LNCaP clone FGC (cell line): ENCODE measurements around the gene EVPL.
A peak's percentile ranks its signal among the peaks of the same experiment; 100 is the strongest.
"Not testable (repeated sequence)": the region's sequence is repeated elsewhere in the genome, so short reads cannot be mapped to it uniquely, and the experiment has no call there.

Experiments used
- DNase-seq: peaks from one replicate; pipeline ENCODE4 v3.0.0-alpha.2; 2011; ENCODE audit warnings: low read depth
- H3K4me3 ChIP-seq: 2 replicates; pipeline ENCODE4 v1.5.1; 2011; ENCODE audit warnings: mild to moderate bottlenecking, low read depth, low read length, control low read depth
- CTCF ChIP-seq: IDR thresholded peaks from 2 replicates; pipeline ENCODE4 v1.5.1; 2012; ENCODE audit warnings: mild to moderate bottlenecking; ENCODE audit not compliant: control insufficient read depth, insufficient read depth; ENCODE audit errors: extremely low read depth

Gene EVPL

GRCh38 chr17:76071531-76072147 is 44.5 kb upstream of the EVPL start:
- peak overlapping the region; percentile 100 for H3K4me3 ChIP-seq
- DNase-seq = no peak
- no peak for TF ChIP-seq CTCF

- no peak overlapping the region for H3K4me3 ChIP-seq
- DNase-seq = no peak
- TF ChIP-seq CTCF = no peak
Observed at GRCh38 chr17:76065775-76066174, 38.7 kb upstream of the EVPL start.

- TF ChIP-seq CTCF = no peak
- no peak for DNase-seq
- no peak overlapping the region for H3K4me3 ChIP-seq
Observed at GRCh38 chr17:76063875-76064546, 36.9 kb upstream of the EVPL start.

- H3K4me3 ChIP-seq, DNase-seq: not testable (repeated sequence)
Observed at GRCh38 chr17:76058264-76058663, 31.2 kb upstream of the EVPL start.

- TF ChIP-seq CTCF = no peak
- H3K4me3 ChIP-seq = no peak overlapping the region
- DNase-seq = no peak
Observed at GRCh38 chr17:76056882-76057281, 29.8 kb upstream of the EVPL start.

GRCh38 chr17:76054112-76054476 is 27.0 kb upstream of the EVPL start:
- H3K4me3 ChIP-seq = no peak overlapping the region
- TF ChIP-seq CTCF = no peak
- no peak for DNase-seq

GRCh38 chr17:76053246-76054111 is 26.4 kb upstream of the EVPL start:
- no peak overlapping the region for H3K4me3 ChIP-seq
- no peak for DNase-seq
- no peak for TF ChIP-seq CTCF
